Glomerular visceral epithelial cell (primary cell): ENCODE measurements around the gene IDH3B.
"Not testable (repeated sequence)": the region's sequence is repeated elsewhere in the genome, so short reads cannot be mapped to it uniquely, and the experiment has no call there.

ENCODE experiments used
- DNase-seq: peaks from one replicate; pipeline ENCODE4 v3.0.0-alpha.2; 2016; ENCODE audit errors: extremely low spot score

The IDH3B gene

GRCh38 chr20:2663887-2664719, at the start of gene IDH3B:
TSS of gene IDH3B (minus strand) at chr20:2664216. CDS start at chr20:2664188, 28 bp downstream.
- peak; percentile 93 for DNase-seq

GRCh38 chr20:2713285-2713684, 49.3 kb upstream of the IDH3B start:
- DNase-seq: no peak

- DNase-seq: no peak
Measured at GRCh38 chr20:2709205-2709981, 45.4 kb upstream of the IDH3B start.

- DNase-seq: no peak
Measured at GRCh38 chr20:2708665-2709064, 44.6 kb upstream of the IDH3B start.

- no peak for DNase-seq
Measured at GRCh38 chr20:2708073-2708415, 44.0 kb upstream of the IDH3B start.

- DNase-seq: no peak
Measured at GRCh38 chr20:2707353-2708072, 43.5 kb upstream of the IDH3B start.

- no peak for DNase-seq
Measured at GRCh38 chr20:2706688-2707352, 42.8 kb upstream of the IDH3B start.

- DNase-seq: no peak
Measured at GRCh38 chr20:2705931-2706645, 42.1 kb upstream of the IDH3B start.

GRCh38 chr20:2703716-2704475, 39.9 kb upstream of the IDH3B start:
- no peak for DNase-seq

- no peak for DNase-seq
Measured at GRCh38 chr20:2701671-2702081, 37.7 kb upstream of the IDH3B start.

GRCh38 chr20:2700913-2701620, 37.1 kb upstream of the IDH3B start:
- DNase-seq: no peak

GRCh38 chr20:2699775-2700413, 35.9 kb upstream of the IDH3B start:
- DNase-seq: no peak

GRCh38 chr20:2698912-2699311, 34.9 kb upstream of the IDH3B start:
- DNase-seq: no peak

GRCh38 chr20:2698186-2698817, 34.3 kb upstream of the IDH3B start:
- no peak for DNase-seq

GRCh38 chr20:2697768-2698167, 33.8 kb upstream of the IDH3B start:
- DNase-seq: no peak

GRCh38 chr20:2696646-2697045, 32.6 kb upstream of the IDH3B start:
- no peak for DNase-seq

- not testable (repeated sequence) for DNase-seq
Measured at GRCh38 chr20:2695984-2696525, 32.0 kb upstream of the IDH3B start.

- DNase-seq: no peak
Measured at GRCh38 chr20:2695206-2695983, 31.4 kb upstream of the IDH3B start.
